BE2C (cell line): ENCODE measurements around the gene INO80.

Experiments used
- DNase-seq: peaks from one replicate; pipeline ENCODE4 v3.0.0-alpha.2; 2020
- H3K27me3 ChIP-seq: fragments of 250-450 bp; sonication (Bioruptor Pico); 2 replicates; pipeline ENCODE4 v1.5.1; 2020; ENCODE audit warnings: mild to moderate bottlenecking
- H3K36me3 ChIP-seq: fragments of 250-450 bp; sonication (Bioruptor Pico); 2 replicates; pipeline ENCODE4 v1.5.1; 2020; ENCODE audit warnings: mild to moderate bottlenecking
- H3K4me1 ChIP-seq: fragments of 250-450 bp; sonication (Bioruptor Pico); 2 replicates; pipeline ENCODE4 v1.5.1; 2020
- H3K4me3 ChIP-seq: 2 replicates; pipeline ENCODE4 v1.5.1; 2011; ENCODE audit warnings: low read depth, low read length
- H3K9me3 ChIP-seq: fragments of 250-450 bp; sonication (Bioruptor Pico); 2 replicates; pipeline ENCODE4 v1.5.1; 2020
- TF ChIP-seq, protein P1 (sequence below): IDR thresholded peaks from 2 replicates; pipeline ENCODE4 v1.5.1; 2012; ENCODE audit warnings: mild to moderate bottlenecking, low read depth, low read length

The INO80 gene

GRCh38 chr15:40995656-40996055, 120.4 kb downstream of the INO80 start:
- Histone ChIP-seq H3K4me1 (no peaks in the 10 kb centered on the region), H3K36me3 (peaks cover 59% of the 10 kb centered on the region), H3K4me3 (no peak overlapping the region), H3K27me3 (no peaks in the 10 kb centered on the region), H3K9me3 (no peaks in the 10 kb centered on the region)
- TF ChIP-seq, protein P1, sequence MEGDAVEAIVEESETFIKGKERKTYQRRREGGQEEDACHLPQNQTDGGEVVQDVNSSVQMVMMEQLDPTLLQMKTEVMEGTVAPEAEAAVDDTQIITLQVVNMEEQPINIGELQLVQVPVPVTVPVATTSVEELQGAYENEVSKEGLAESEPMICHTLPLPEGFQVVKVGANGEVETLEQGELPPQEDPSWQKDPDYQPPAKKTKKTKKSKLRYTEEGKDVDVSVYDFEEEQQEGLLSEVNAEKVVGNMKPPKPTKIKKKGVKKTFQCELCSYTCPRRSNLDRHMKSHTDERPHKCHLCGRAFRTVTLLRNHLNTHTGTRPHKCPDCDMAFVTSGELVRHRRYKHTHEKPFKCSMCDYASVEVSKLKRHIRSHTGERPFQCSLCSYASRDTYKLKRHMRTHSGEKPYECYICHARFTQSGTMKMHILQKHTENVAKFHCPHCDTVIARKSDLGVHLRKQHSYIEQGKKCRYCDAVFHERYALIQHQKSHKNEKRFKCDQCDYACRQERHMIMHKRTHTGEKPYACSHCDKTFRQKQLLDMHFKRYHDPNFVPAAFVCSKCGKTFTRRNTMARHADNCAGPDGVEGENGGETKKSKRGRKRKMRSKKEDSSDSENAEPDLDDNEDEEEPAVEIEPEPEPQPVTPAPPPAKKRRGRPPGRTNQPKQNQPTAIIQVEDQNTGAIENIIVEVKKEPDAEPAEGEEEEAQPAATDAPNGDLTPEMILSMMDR = no peak
- no peak for DNase-seq

DNA sequence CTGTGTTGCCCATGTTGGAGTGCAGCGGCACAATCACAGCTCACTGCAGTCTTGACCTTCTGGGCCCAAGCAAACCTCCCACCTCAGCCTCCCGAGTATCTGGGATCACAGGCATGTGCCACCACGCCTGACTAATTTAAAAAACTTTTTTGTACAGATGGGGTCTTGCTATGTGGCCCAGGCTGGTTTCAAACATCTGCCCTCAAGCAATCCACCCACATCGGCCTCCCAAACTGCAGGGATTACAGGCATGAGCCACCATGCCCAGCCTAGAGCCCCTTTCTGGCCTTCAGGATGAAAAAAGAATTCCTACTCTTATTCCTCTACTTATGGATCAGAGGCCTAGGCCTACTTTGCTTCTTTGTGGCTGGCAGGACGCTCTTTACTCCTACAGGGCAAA, 123.3 kb downstream of the INO80 start:
- Histone ChIP-seq H3K4me1 (no peaks in the 10 kb centered on the region), H3K4me3 (no peak overlapping the region), H3K36me3 (peaks cover 68% of the 10 kb centered on the region), H3K27me3 (no peaks in the 10 kb centered on the region), H3K9me3 (no peaks in the 10 kb centered on the region)
- DNase-seq = no peak
- TF ChIP-seq, protein P1 = no peak

- H3K9me3 ChIP-seq = no peaks in the 10 kb centered on the region
- H3K27me3 ChIP-seq = no peaks in the 10 kb centered on the region
- DNase-seq = no peak
- peaks cover 70% of the 10 kb centered on the region for H3K36me3 ChIP-seq
- H3K4me1 ChIP-seq = no peaks in the 10 kb centered on the region
- TF ChIP-seq, protein P1 = no peak
- no peak overlapping the region for H3K4me3 ChIP-seq
These were observed 123.8 kb downstream of the INO80 start for GRCh38 chr15:40992241-40992741.

DNA sequence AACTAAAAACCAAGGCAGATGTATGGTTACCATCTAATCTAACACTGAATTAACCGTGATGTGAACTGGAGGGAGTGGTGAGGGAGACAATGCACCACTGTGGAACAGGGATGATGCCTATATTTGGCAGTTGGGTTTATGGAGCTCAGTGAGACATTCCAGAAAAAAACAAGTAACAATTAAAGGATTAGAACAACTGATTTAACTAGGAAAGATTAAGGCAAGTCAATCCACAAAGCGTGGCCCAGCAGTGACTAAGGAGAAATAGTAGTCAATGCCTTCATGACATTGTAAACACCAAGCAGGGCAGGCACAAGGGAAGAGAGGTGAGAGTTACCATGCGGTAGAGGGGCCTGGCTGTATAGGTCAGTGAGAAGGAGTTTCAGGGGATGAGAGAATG, 124.7 kb downstream of the INO80 start:
- H3K4me3 ChIP-seq = no peak overlapping the region
- no peaks in the 10 kb centered on the region for H3K27me3 ChIP-seq
- no peaks in the 10 kb centered on the region for H3K4me1 ChIP-seq
- no peaks in the 10 kb centered on the region for H3K9me3 ChIP-seq
- TF ChIP-seq, protein P1 = no peak
- no peak for DNase-seq
- peaks cover 70% of the 10 kb centered on the region for H3K36me3 ChIP-seq

DNA sequence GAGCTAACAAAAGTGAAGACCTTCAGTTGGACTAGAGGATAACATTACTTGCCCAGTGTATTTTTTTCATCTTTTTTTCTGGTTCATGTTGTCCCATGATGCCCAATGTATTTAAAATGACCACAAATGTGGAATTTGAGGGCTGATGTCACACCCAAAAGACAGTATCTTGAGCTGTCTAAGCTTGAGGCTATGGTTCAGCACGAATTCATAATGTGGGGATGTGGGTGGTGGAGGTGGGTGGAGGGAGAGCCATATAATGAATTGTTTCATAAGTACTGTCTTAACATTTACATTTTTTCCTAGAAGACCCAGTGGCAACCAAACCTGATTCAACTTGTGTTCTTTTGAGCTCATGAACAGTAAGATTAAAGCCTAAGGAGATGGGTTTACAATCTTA, 125.3 kb downstream of the INO80 start:
- Histone ChIP-seq H3K4me1 (no peaks in the 10 kb centered on the region), H3K9me3 (no peaks in the 10 kb centered on the region), H3K4me3 (no peak overlapping the region), H3K27me3 (no peaks in the 10 kb centered on the region), H3K36me3 (peaks cover 69% of the 10 kb centered on the region)
- no peak for DNase-seq
- TF ChIP-seq, protein P1 = no peak

DNA sequence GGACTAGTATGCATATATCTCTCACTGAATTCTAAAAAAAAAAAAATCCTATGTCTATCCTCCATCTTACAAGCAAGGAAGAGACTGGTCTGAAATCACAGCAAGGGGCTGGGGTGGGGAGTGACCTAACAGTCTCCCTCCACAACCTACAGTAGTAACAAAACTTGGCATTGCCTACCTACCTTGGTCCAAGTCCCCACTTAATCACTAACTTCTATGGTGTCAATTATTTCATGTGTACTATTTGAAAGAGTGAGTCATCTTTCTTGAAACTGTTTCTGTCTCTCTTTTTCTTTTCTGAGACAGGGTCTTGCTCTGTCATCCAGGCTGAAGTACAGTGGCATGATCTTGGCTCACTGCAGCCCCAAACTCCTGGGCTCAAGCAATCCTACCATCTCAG, 126.0 kb downstream of the INO80 start:
- TF ChIP-seq, protein P1 = no peak
- Histone ChIP-seq H3K36me3 (peaks cover 70% of the 10 kb centered on the region), H3K27me3 (no peaks in the 10 kb centered on the region), H3K9me3 (no peaks in the 10 kb centered on the region), H3K4me1 (no peaks in the 10 kb centered on the region), H3K4me3 (no peak overlapping the region)
- no peak for DNase-seq
